ENCODE results near the gene FBXW11.

- TF ChIP-seq BHLHE40 (IDR thresholded peaks at IDR 0.05; ENCODE audit: borderline replicate concordance) (no peak), SUZ12 (IDR thresholded peaks at IDR 0.05) (no peak), SP1 (IDR thresholded peaks at IDR 0.05) (no peak), L3MBTL2 (conservative IDR thresholded peaks at IDR 0.05) (no peak), LEF1 (IDR thresholded peaks at IDR 0.05; ENCODE audit: borderline replicate concordance) (no peak), ZNF384 (IDR thresholded peaks at IDR 0.05) (no peak), NFRKB (IDR thresholded peaks at IDR 0.05) (no peak), FOXK2 (IDR thresholded peaks at IDR 0.05) (no peak), FOXM1 (IDR thresholded peaks at IDR 0.05; ENCODE audit: borderline replicate concordance) (no peak), TARDBP (IDR thresholded peaks at IDR 0.05) (no peak), CTBP1 (IDR thresholded peaks at IDR 0.05; ENCODE audit: borderline replicate concordance) (no peak)
Measured at GRCh38 chr5:171838066-171838465, 168.4 kb downstream of the FBXW11 start.
